ENCODE measurements around the gene STIP1.

- TF ChIP-seq CTCF (IDR thresholded peaks at IDR 0.05) (no peak), POLR2A (IDR thresholded peaks at IDR 0.05) (no peak)
Observed at GRCh38 chr11:64247729-64248531, 62.0 kb downstream of the STIP1 start.

Data from tibial nerve (tissue), 3 donors.